ENCODE results near the gene KDM4C.
"Not testable (repeated sequence)": the region's sequence is repeated elsewhere in the genome, so short reads cannot be mapped to it uniquely, and the experiment has no call there.

KDM4C gene

GRCh38 chr9:7178729-7179128, 421.0 kb downstream of the KDM4C start:
- DNase-seq = no peak

- DNase-seq = no peak
Measured at GRCh38 chr9:7180247-7180646, 422.5 kb downstream of the KDM4C start.

- not testable (repeated sequence) for DNase-seq
Measured at GRCh38 chr9:7183139-7183538, 425.4 kb downstream of the KDM4C start.

- no peak for DNase-seq
Measured at GRCh38 chr9:7185612-7186011, 427.8 kb downstream of the KDM4C start.

- DNase-seq = no peak
Measured at GRCh38 chr9:7186175-7186574, 428.4 kb downstream of the KDM4C start.

GRCh38 chr9:7192266-7192665, 434.5 kb downstream of the KDM4C start:
- DNase-seq = no peak

GRCh38 chr9:7195526-7195925, 437.8 kb downstream of the KDM4C start:
- DNase-seq = no peak

GRCh38 chr9:7196467-7196866, 438.7 kb downstream of the KDM4C start:
- DNase-seq = no peak

GRCh38 chr9:7201196-7201595, 443.4 kb downstream of the KDM4C start:
- no peak for DNase-seq

- no peak for DNase-seq
Measured at GRCh38 chr9:7205806-7206205, 448.0 kb downstream of the KDM4C start.

- DNase-seq = no peak
Measured at GRCh38 chr9:7206221-7206758, 448.5 kb downstream of the KDM4C start.

- no peak for DNase-seq
Measured at GRCh38 chr9:7209016-7209715, 451.4 kb downstream of the KDM4C start.

GRCh38 chr9:7209990-7210389, 452.2 kb downstream of the KDM4C start:
- DNase-seq = no peak

- no peak for DNase-seq
Measured at GRCh38 chr9:7210854-7211637, 453.3 kb downstream of the KDM4C start.

GRCh38 chr9:7211657-7212056, 453.9 kb downstream of the KDM4C start:
- DNase-seq = no peak

- no peak for DNase-seq
Measured at GRCh38 chr9:7212101-7212500, 454.3 kb downstream of the KDM4C start.

- DNase-seq = no peak
Measured at GRCh38 chr9:7216004-7216841, 458.4 kb downstream of the KDM4C start.

GRCh38 chr9:7223981-7224380, 466.2 kb downstream of the KDM4C start:
- no peak for DNase-seq

Data from NCI-H1092 (cell line).